Measurements from ENCODE around the gene EIF1.

EIF1 gene

GRCh38 chr17:41722231-41722630 is 33.5 kb downstream of the EIF1 start:
- Histone ChIP-seq H3K9me3 (ENCODE audit: low read length) (no peaks in the 10 kb centered on the region), H3K27ac (ENCODE audit: low read depth, low read length, poor library complexity, severe bottlenecking) (no peak overlapping the region), H3K4me1 (ENCODE audit: insufficient read depth, low read length, severe bottlenecking) (no peaks in the 10 kb centered on the region), H2AFZ (ENCODE audit: low read length) (no peak overlapping the region), H4K20me1 (ENCODE audit: insufficient read depth, low read length) (no peaks in the 10 kb centered on the region), H3K4me2 (ENCODE audit: low read length) (no peak overlapping the region), H3K4me3 (ENCODE audit: low read depth, low read length, poor library complexity, severe bottlenecking) (no peak overlapping the region), H3F3A (ENCODE audit: insufficient read depth, low read length) (no peaks in the 10 kb centered on the region), H3K9ac (ENCODE audit: low read length) (no peak overlapping the region), H3K36me3 (ENCODE audit: insufficient read depth, low read length) (no peaks in the 10 kb centered on the region), H3K27me3 (ENCODE audit: insufficient read depth, low read length) (0 out of 2 replicates have a peak, but pooled peaks cover 7% of the 10 kb centered on the region), H3K9me2 (ENCODE audit: low read depth, low read length) (no peaks in the 10 kb centered on the region), H3K79me2 (ENCODE audit: insufficient read depth, low read length) (no peaks in the 10 kb centered on the region)
- TF ChIP-seq EZH2 (IDR thresholded peaks at IDR 0.05; ENCODE audit: borderline replicate concordance, low read length) (no peak), CTCF (IDR thresholded peaks at IDR 0.05; ENCODE audit: low read length) (no peak)

- Histone ChIP-seq H3F3A (ENCODE audit: insufficient read depth, low read length) (no peaks in the 10 kb centered on the region), H3K36me3 (ENCODE audit: insufficient read depth, low read length) (no peaks in the 10 kb centered on the region), H3K9me2 (ENCODE audit: low read depth, low read length) (no peaks in the 10 kb centered on the region), H2AFZ (ENCODE audit: low read length) (no peak overlapping the region), H3K27me3 (ENCODE audit: insufficient read depth, low read length) (0 out of 2 replicates have a peak, but pooled peaks cover 7% of the 10 kb centered on the region), H3K4me2 (ENCODE audit: low read length) (no peak overlapping the region), H3K4me1 (ENCODE audit: insufficient read depth, low read length, severe bottlenecking) (no peaks in the 10 kb centered on the region), H3K27ac (ENCODE audit: low read depth, low read length, poor library complexity, severe bottlenecking) (no peak overlapping the region), H3K4me3 (ENCODE audit: low read depth, low read length, poor library complexity, severe bottlenecking) (no peak overlapping the region), H4K20me1 (ENCODE audit: insufficient read depth, low read length) (no peaks in the 10 kb centered on the region), H3K9me3 (ENCODE audit: low read length) (no peaks in the 10 kb centered on the region), H3K79me2 (ENCODE audit: insufficient read depth, low read length) (no peaks in the 10 kb centered on the region), H3K9ac (ENCODE audit: low read length) (no peak overlapping the region)
- TF ChIP-seq EZH2 (IDR thresholded peaks at IDR 0.05; ENCODE audit: borderline replicate concordance, low read length) (no peak), CTCF (IDR thresholded peaks at IDR 0.05; ENCODE audit: low read length) (no peak)
Measured at GRCh38 chr17:41723801-41724475, 35.3 kb downstream of the EIF1 start.

DNA sequence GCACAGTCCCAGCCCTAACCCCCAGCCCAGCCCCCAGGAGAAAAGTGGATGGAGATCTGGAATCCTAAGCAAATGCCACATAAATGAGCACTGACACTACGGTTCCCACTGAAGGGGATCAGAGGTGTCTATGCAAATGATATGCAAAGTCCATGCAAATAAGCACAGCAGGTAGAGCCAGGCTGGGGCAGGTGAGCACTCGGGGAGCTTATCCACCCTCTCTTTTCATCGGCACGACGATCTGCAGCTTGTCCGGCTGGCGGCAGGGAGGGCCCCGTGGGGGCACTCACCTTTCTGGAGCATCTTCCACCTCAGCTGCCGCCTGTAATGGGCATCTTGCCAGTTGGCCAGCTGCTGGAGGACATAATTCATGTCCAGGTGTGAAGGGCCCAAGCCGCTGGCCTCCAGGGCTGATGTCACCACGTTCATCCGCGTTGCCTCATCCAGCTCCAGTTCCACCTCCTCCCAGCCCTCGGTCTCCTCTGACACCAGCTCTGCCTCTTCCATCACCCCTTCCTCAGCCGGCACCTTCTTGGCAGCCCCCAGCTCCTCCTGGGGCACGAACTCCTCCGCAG is 35.9 kb downstream of the EIF1 start:
- Histone ChIP-seq H3K9me2 (ENCODE audit: low read depth, low read length) (no peaks in the 10 kb centered on the region), H3K36me3 (ENCODE audit: insufficient read depth, low read length) (no peaks in the 10 kb centered on the region), H3K27me3 (ENCODE audit: insufficient read depth, low read length) (0 out of 2 replicates have a peak, but pooled peaks cover 7% of the 10 kb centered on the region), H3F3A (ENCODE audit: insufficient read depth, low read length) (no peaks in the 10 kb centered on the region), H3K4me1 (ENCODE audit: insufficient read depth, low read length, severe bottlenecking) (no peaks in the 10 kb centered on the region), H3K27ac (ENCODE audit: low read depth, low read length, poor library complexity, severe bottlenecking) (no peak overlapping the region), H3K4me2 (ENCODE audit: low read length) (no peak overlapping the region), H3K79me2 (ENCODE audit: insufficient read depth, low read length) (no peaks in the 10 kb centered on the region), H3K4me3 (ENCODE audit: low read depth, low read length, poor library complexity, severe bottlenecking) (no peak overlapping the region), H3K9me3 (ENCODE audit: low read length) (no peaks in the 10 kb centered on the region), H2AFZ (ENCODE audit: low read length) (no peak overlapping the region), H3K9ac (ENCODE audit: low read length) (no peak overlapping the region), H4K20me1 (ENCODE audit: insufficient read depth, low read length) (no peaks in the 10 kb centered on the region)
- TF ChIP-seq CTCF (IDR thresholded peaks at IDR 0.05; ENCODE audit: low read length) = no peak
- no peak for TF ChIP-seq EZH2 (IDR thresholded peaks at IDR 0.05; ENCODE audit: borderline replicate concordance, low read length)

All from OCI-LY1 (cell line).